Common myeloid progenitor, CD34-positive (primary cell): Measurements from ENCODE around the gene PPCDC.
A peak's percentile ranks its signal among the peaks of the same experiment; 100 is the strongest.

ENCODE experiments used
- CTCF ChIA-PET: fragments of 350-600 bp; sonication (Branson Sonifier 250); formaldehyde crosslinking; loops from one replicate; lab custom pipeline; 2021; ENCODE audit warnings: antibody characterized with exemption; lab: Charles Lee
- POLR2A ChIA-PET: fragments of 350-600 bp; sonication (Branson Sonifier 250); formaldehyde crosslinking; loops from one replicate; lab custom pipeline; 2021; ENCODE audit warnings: antibody characterized with exemption; lab: Charles Lee
- DNase-seq, 3 donors: peaks; one replicate each; pipeline versions ENCODE4 v3.0.0 to v3.0.0-alpha.2; 2013
- H3K27ac ChIP-seq, 2 experiments: 1 replicate in 1 of 2; 2 replicates in 1 of 2; pipeline ENCODE4 v1.7.0; 2013; ENCODE audit warnings: inconsistent platforms in 2 of 2, low read length in 2 of 2, mild to moderate bottlenecking in 2 of 2, low read depth in 1 of 2, moderate library complexity in 1 of 2; ENCODE audit not compliant: severe bottlenecking in 2 of 2, insufficient read depth in 1 of 2, poor library complexity in 1 of 2
- H3K27me3 ChIP-seq, 5 experiments: replicated peaks in 2 of 5; 1 replicate in 3 of 5; 2 replicates in 2 of 5; pipeline versions ENCODE4 v1.6.1 to v1.7.0; 2013; ENCODE audit warnings: low read length in 4 of 5, mild to moderate bottlenecking in 2 of 5, moderate library complexity in 2 of 5, inconsistent platforms in 1 of 5; ENCODE audit not compliant: insufficient read depth in 5 of 5, control insufficient read depth in 4 of 5
- H3K36me3 ChIP-seq, 4 experiments: 1 replicate in 2 of 4; 2 replicates in 2 of 4; pipeline versions ENCODE4 v1.6.1 to v1.7.0; 2013; ENCODE audit warnings: low read length in 3 of 4, control low read depth in 1 of 4, mild to moderate bottlenecking in 1 of 4; ENCODE audit not compliant: control insufficient read depth in 4 of 4, insufficient read depth in 4 of 4
- H3K4me1 ChIP-seq, 4 experiments: 1 replicate in 3 of 4; 2 replicates in 1 of 4; pipeline versions ENCODE4 v1.6.1 to v1.7.1; 2013; ENCODE audit warnings: low read length in 3 of 4, mild to moderate bottlenecking in 3 of 4, control low read depth in 1 of 4, inconsistent platforms in 1 of 4, moderate library complexity in 1 of 4; ENCODE audit not compliant: control insufficient read depth in 4 of 4, insufficient read depth in 4 of 4; ENCODE audit errors: control extremely low read depth in 1 of 4
- H3K4me3 ChIP-seq, 7 experiments: 1 replicate in 4 of 7; 2 replicates in 3 of 7; pipeline versions ENCODE4 v1.5.1 to v1.7.0; 2013; ENCODE audit warnings: mild to moderate bottlenecking in 7 of 7, low read length in 6 of 7, moderate library complexity in 6 of 7, inconsistent platforms in 2 of 7, low read depth in 2 of 7, control low read depth in 1 of 7; ENCODE audit not compliant: insufficient read depth in 4 of 7, control insufficient read depth in 1 of 7; ENCODE audit errors: extremely low read depth in 1 of 7
- H3K9me3 ChIP-seq, 5 experiments: 1 replicate in 4 of 5; 2 replicates in 1 of 5; pipeline versions ENCODE4 v1.6.1 to v1.7.1; 2013; ENCODE audit warnings: low read length in 4 of 5, mild to moderate bottlenecking in 2 of 5, inconsistent platforms in 1 of 5, low read depth in 1 of 5, moderate library complexity in 1 of 5; ENCODE audit not compliant: control insufficient read depth in 4 of 5, insufficient read depth in 2 of 5; ENCODE audit errors: control extremely low read depth in 1 of 5
- WGBS: methylation state at CpG from one replicate; pipeline ENCODE4 v1.1.5; 2013; ENCODE audit not compliant: insufficient coverage; 5-methylcytosine and 5-hydroxymethylcytosine counted together

Gene PPCDC

DNA sequence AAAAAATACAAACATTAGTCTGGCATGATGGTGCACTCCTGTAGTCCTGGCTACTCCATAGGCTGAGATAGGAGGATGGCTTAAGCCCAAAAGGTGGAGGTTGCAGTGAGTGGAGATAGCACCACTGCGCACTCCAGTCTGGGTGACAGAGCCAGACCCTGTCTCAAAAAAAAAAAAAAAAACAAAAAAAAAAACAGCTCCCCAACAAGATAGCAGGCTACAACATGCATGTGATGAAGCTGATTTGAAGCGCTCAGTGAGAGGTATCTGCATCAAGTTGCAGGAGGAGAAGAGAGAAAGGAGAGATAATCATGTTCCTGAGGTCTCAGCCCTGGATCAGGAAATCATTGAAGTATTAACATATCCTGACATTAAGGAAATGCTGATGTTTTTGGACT is 608 bp upstream of the PPCDC start:
- H3K9me3 ChIP-seq = no peaks in the 10 kb centered on the region
- H3K36me3 ChIP-seq = peaks cover 0 to 20% (median 6%) of the 10 kb centered on the region in 4 experiments
- ChIA-PET CTCF (interaction anchor here (1.6 to 10.7 kb wide), 2 partner anchors 12 to 184 kb away, joined by 3 to 140 read pairs; no protein-coding TSS in a partner anchor), POLR2A (interaction anchor here (1.0 to 1.6 kb wide), 4 partner anchors 13 to 182 kb away, joined by 3 to 5 read pairs (median 4); no protein-coding TSS in a partner anchor)
- no peaks in the 10 kb centered on the region for H3K27me3 ChIP-seq
- no peak overlapping the region for H3K4me3 ChIP-seq
- WGBS = 100% methylated on average over 1 of the region's 2 CpGs
- peaks cover 2 to 64% (median 39%) of the 10 kb centered on the region in 4 experiments for H3K4me1 ChIP-seq
- DNase-seq = no peak
- peak overlapping the region in 1 of 2 experiments; percentile 91 for H3K27ac ChIP-seq

DNA sequence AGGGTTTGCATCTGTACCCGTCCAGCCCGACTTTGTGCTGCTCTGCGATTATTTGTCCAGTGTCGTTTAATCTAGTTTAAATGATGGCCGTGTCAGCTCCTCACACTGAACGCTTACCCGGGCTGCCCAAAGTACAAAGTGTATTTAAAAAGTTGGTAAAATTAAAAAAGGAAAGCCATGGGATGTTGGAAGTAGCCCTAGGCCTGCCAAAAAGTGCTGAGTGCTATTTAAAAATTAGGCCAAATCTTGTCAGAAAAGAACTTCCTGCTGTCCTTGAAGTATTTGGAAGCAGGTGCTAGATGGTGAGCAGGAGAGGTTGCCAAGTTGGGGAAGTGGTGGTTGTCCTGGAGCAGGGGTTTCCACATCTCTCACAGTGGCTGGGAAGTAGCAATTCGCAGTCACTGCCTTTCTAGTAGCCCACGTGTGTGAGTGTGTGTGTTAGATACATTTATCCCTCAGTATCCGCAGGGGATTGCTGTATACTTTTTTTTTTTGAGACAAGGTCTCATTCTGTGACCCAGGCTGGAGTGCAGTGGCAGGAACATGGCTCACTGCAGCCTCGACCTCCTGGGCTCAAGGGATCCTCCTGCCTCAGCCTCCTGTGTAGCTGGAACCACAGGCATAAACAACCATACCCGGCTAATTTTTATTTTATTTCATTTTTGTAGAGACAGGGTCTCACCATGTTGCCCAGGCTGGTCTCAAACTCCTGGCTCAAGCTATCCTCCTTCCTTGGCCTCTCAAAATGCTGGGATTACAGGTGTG is 664 bp downstream of the PPCDC start:
- POLR2A ChIA-PET = interaction anchor here (0.6 to 1.6 kb wide), 5 partner anchors 12 to 189 kb away, joined by 3 to 5 read pairs (median 3); no protein-coding TSS in a partner anchor
- CTCF ChIA-PET = interaction anchor here (1.2 to 10.7 kb wide), 3 partner anchors 10 to 187 kb away, joined by 3 to 140 read pairs (median 3); no protein-coding TSS in a partner anchor
- peaks cover 2 to 69% (median 52%) of the 10 kb centered on the region in 4 experiments for H3K4me1 ChIP-seq

DNA sequence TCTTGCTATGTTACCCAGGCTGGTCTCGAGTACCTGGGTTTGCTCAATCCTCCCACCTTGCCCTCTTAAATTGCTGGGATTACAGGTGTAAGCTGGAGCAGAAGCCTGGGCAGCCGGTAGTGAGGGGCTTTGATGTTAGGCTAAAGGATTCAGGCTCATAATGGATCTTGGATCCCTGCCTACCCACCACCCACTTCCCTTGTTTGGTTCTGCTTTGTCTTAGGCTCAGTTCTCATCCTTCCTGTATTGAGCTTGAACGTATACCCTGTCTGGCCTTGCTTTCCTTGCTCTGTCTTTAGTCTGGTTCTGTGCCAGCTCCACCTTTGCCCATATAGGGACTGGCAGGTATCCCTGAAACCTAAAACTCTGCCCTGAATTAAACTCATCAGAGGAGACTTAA is 1.7 kb downstream of the PPCDC start:
- Histone ChIP-seq H3K9me3 (no peaks in the 10 kb centered on the region), H3K4me1 (peaks cover 2 to 79% (median 62%) of the 10 kb centered on the region in 4 experiments), H3K27ac (peak overlapping the region in 1 of 2 experiments; percentile 27), H3K27me3 (no peaks in the 10 kb centered on the region), H3K36me3 (peaks cover 0 to 16% (median 4%) of the 10 kb centered on the region in 4 experiments), H3K4me3 (peak overlapping the region in 1 of 7 experiments; percentile 9)
- DNase-seq = peak in 1 of 3 donors; percentile 55
- WGBS = 40% methylated on average over 3 of the region's 3 CpGs
- POLR2A ChIA-PET = interaction anchor here (0.8 kb wide), 1 partner anchor 176 kb away, joined by 3 read pairs; the partner anchor contains the start of gene C15orf39
- CTCF ChIA-PET = interaction anchor here (0.5 to 10.7 kb wide), 4 partner anchors 43 to 273 kb away, joined by 3 to 140 read pairs (median 4); no protein-coding TSS in a partner anchor

More for the DNA sequence above, 664 bp downstream of the PPCDC start:
- Histone ChIP-seq H3K27me3 (no peaks in the 10 kb centered on the region), H3K36me3 (peaks cover 0 to 16% (median 4%) of the 10 kb centered on the region in 4 experiments), H3K4me3 (peak overlapping the region; percentile 54 to 91 (median 90)), H3K9me3 (no peaks in the 10 kb centered on the region), H3K27ac (peak overlapping the region; percentile 76 to 91)
- 15% methylated on average over 10 of the region's 12 CpGs for WGBS
- DNase-seq = peak in 2 of 3 donors; percentile 61 to 69

DNA sequence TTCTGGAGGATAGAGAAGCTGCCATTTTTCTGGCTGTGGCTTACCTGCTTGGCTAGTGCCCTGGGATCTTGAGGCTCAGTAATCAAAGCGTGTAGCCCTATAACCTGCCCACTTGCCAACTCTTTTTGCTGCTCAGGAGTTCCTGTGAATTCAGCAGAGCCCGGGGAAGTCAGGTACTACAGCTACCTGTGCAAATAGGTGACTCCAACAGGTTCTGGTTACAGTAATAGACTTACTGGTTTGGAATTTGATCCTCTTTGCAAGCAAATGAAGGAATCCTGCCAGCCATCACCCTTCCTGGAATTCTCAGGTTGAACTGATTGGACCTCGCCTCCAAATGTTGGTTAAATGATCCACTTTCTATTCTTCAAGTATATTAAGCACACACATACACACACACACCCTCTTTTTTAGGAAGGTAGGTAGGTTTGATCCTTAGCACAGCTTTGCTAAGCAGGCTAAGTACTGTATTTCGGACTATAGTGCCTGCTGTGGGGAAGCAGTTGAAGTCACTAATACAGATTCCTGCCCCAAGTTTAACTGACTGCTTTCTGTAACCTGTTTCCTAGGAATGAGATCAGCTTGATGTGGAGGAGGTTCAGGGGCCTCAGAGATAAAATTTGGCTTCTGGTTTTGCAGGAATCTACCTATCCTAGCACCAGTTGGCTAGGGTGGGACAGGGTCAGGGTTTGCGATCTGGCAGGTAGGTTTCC is 2.3 kb downstream of the PPCDC start:
- Histone ChIP-seq H3K4me1 (peaks cover 2 to 84% (median 68%) of the 10 kb centered on the region in 4 experiments), H3K27me3 (no peaks in the 10 kb centered on the region), H3K4me3 (peak overlapping the region in 1 of 7 experiments; percentile 9), H3K36me3 (peaks cover 0 to 21% (median 4%) of the 10 kb centered on the region in 4 experiments), H3K9me3 (no peaks in the 10 kb centered on the region), H3K27ac (peak overlapping the region in 1 of 2 experiments; percentile 27)
- DNase-seq = no peak
- POLR2A ChIA-PET = interaction anchor here (0.8 kb wide), 1 partner anchor 176 kb away, joined by 3 read pairs; the partner anchor contains the start of gene C15orf39
- CTCF ChIA-PET = interaction anchor here (0.5 to 10.7 kb wide), 5 partner anchors 42 to 272 kb away, joined by 3 to 140 read pairs (median 3); no protein-coding TSS in a partner anchor
- 100% methylated on average over 3 of the region's 5 CpGs for WGBS

DNA sequence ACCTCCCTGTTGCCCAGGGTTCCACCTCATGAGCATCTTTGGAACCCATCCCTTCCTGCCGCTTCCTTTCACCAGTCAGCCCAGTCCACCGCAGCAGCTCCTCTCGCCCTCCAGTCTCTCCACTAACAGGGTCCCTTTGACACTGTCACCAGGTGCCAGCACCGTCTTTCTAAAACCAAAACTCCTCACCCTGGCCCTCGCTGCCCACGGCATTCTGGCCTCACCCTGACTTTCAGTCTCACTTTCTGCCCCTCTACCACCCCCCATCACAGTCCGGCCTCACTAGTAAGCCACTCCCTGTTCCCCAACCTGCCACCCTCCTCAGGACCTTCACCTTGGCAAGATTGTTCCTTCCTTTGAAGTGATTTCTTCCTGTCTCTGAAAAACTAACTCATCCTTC is 4.2 kb downstream of the PPCDC start:
- H3K9me3 ChIP-seq = no peaks in the 10 kb centered on the region
- ChIA-PET CTCF (interaction anchor here (1.3 to 10.7 kb wide), 3 partner anchors 31 to 179 kb away, joined by 4 to 140 read pairs (median 5); no protein-coding TSS in a partner anchor), POLR2A (no interaction called here)
- peak overlapping the region in 1 of 2 experiments; percentile 16 for H3K27ac ChIP-seq
- peaks cover 2 to 87% (median 77%) of the 10 kb centered on the region in 4 experiments for H3K4me1 ChIP-seq
- WGBS = 84% methylated on average over 7 of the region's 7 CpGs
- DNase-seq = no peak
- H3K4me3 ChIP-seq = no peak overlapping the region
- no peaks in the 10 kb centered on the region for H3K27me3 ChIP-seq
- H3K36me3 ChIP-seq = peaks cover 0 to 23% (median 4%) of the 10 kb centered on the region in 4 experiments

DNA sequence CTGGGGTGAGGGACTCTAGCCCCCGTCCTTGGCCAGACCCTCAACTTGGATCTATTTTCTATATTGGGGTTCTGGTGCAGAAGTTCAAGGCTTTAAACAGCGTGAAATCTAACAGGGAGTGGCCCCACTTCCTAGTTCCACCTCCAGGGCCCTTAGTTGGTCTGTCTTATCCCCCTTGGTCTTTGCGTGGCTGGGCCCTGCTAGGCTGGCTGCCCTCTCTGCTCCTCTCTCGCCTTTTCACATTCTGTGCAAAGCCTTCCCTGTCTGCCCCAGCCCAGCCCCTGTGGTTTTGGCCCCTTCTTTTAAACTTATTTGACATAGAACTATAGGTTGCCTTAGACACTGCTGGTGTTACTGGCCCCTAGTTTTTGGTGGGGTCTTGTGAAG is 5.6 kb downstream of the PPCDC start:
- Histone ChIP-seq H3K36me3 (peaks cover 0 to 23% (median 4%) of the 10 kb centered on the region in 4 experiments), H3K4me3 (peak overlapping the region in 3 of 7 experiments; percentile 46 to 62 (median 50)), H3K27ac (peak overlapping the region; percentile 56 to 73), H3K4me1 (peaks cover 2 to 93% (median 86%) of the 10 kb centered on the region in 4 experiments), H3K9me3 (no peaks in the 10 kb centered on the region), H3K27me3 (no peaks in the 10 kb centered on the region)
- POLR2A ChIA-PET = interaction anchor here (1.1 to 2.8 kb wide), 7 partner anchors 14 to 175 kb away, joined by 3 to 32 read pairs (median 11); partner anchors contain the start of gene C15orf39
- CTCF ChIA-PET = interaction anchor here (0.9 to 10.7 kb wide), 21 partner anchors 9 to 205 kb away, joined by 3 to 140 read pairs (median 5); partner anchors contain the start of gene C15orf39
- 64% methylated on average over 2 of the region's 4 CpGs for WGBS
- DNase-seq = no peak
